GM12892 (cell line): ENCODE measurements around the gene DNAJC7.

Source experiments
- POLR2A ChIP-seq: IDR thresholded peaks from 2 replicates; pipeline ENCODE4 v1.6.1; 2011; ENCODE audit warnings: low read depth, low read length, control low read depth
- POLR2AphosphoS5 ChIP-seq: IDR thresholded peaks from 2 replicates; pipeline ENCODE4 v1.6.1; 2011; ENCODE audit warnings: low read depth, low read length, control low read depth

- no peak for TF ChIP-seq POLR2AphosphoS5
- no peak for TF ChIP-seq POLR2A
These were observed 39.4 kb upstream of the DNAJC7 start for GRCh38 chr17:42056635-42057034.
